Measurements from ENCODE around the gene TEX264.
A peak's percentile ranks its signal among the peaks of the same experiment; 100 is the strongest.

Gene TEX264

GRCh38 chr3:51662456-51662855 lies 8.6 kb upstream of the TEX264 start:
- DNase-seq (ENCODE audit: extremely low read depth, insufficient read length) = no peak
- H3K36me3 ChIP-seq (ENCODE audit: control insufficient read depth, insufficient read depth, low read length) = peaks cover 9% of the 10 kb centered on the region
- TF ChIP-seq, protein P1, sequence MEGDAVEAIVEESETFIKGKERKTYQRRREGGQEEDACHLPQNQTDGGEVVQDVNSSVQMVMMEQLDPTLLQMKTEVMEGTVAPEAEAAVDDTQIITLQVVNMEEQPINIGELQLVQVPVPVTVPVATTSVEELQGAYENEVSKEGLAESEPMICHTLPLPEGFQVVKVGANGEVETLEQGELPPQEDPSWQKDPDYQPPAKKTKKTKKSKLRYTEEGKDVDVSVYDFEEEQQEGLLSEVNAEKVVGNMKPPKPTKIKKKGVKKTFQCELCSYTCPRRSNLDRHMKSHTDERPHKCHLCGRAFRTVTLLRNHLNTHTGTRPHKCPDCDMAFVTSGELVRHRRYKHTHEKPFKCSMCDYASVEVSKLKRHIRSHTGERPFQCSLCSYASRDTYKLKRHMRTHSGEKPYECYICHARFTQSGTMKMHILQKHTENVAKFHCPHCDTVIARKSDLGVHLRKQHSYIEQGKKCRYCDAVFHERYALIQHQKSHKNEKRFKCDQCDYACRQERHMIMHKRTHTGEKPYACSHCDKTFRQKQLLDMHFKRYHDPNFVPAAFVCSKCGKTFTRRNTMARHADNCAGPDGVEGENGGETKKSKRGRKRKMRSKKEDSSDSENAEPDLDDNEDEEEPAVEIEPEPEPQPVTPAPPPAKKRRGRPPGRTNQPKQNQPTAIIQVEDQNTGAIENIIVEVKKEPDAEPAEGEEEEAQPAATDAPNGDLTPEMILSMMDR (IDR thresholded peaks at IDR 0.05; ENCODE audit: insufficient read depth, low read length, poor library complexity, severe bottlenecking) = no peak
- no peak overlapping the region for H3K4me3 ChIP-seq (replicated peaks; ENCODE audit: low read depth, low read length)
- H3K27me3 ChIP-seq (replicated peaks; ENCODE audit: control insufficient read depth, insufficient read depth, low read length) = no peaks in the 10 kb centered on the region

- no peak for DNase-seq (ENCODE audit: extremely low read depth, insufficient read length)
- Histone ChIP-seq H3K4me3 (replicated peaks; ENCODE audit: low read depth, low read length) (no peak overlapping the region), H3K27me3 (replicated peaks; ENCODE audit: control insufficient read depth, insufficient read depth, low read length) (no peaks in the 10 kb centered on the region), H3K36me3 (ENCODE audit: control insufficient read depth, insufficient read depth, low read length) (no peaks in the 10 kb centered on the region; the same call in none of the 2 replicates)
- TF ChIP-seq, protein P1 (IDR thresholded peaks at IDR 0.05; ENCODE audit: insufficient read depth, low read length, poor library complexity, severe bottlenecking) = no peak
These were observed 2.3 kb upstream of the TEX264 start for GRCh38 chr3:51668756-51669155.

- no peak overlapping the region for H3K4me3 ChIP-seq (replicated peaks; ENCODE audit: low read depth, low read length)
- DNase-seq (ENCODE audit: extremely low read depth, insufficient read length) = peak; percentile 72
- no peaks in the 10 kb centered on the region for H3K27me3 ChIP-seq (replicated peaks; ENCODE audit: control insufficient read depth, insufficient read depth, low read length)
- H3K36me3 ChIP-seq (ENCODE audit: control insufficient read depth, insufficient read depth, low read length) = peaks cover under 1% of the 10 kb centered on the region
- TF ChIP-seq, protein P1 (IDR thresholded peaks at IDR 0.05; ENCODE audit: insufficient read depth, low read length, poor library complexity, severe bottlenecking) = peak; percentile 98
These were observed 1.6 kb upstream of the TEX264 start for GRCh38 chr3:51669241-51670052.

DNA sequence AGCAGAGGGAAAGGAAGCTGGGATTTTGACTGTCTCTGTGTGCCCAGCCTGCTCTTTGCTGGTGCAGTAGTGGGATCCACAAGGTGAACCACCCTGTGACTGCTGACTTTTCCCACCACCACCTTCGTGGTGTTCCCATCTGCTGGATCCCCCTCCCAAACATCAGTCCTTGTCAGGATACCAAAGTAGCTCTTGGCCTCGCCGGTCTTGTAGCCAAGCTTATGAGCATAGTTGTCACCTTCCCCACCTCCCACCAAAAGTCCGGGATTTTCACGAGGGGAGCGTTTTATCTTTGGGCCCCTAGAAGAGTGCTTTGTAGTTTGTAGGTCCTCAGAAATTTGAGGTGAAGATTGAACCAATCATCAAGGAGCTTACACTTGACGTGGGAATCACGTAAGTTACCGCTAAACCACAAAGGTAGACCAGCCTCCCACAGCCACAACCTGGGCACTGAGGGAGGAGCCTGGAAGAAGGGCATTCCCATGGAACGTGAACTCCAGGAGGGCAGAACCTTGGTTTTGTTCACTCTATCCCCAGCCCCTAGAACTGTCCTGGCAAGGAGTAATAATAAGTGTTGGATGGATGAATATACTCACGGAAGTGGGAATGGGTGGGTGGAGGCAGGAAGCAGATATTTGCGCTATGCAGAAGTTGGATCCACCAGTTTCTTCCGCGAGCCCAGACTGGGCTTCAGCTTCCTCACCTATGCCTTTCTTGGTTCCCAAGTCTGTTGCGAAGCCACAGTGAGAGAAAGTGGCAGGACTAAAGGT lies 814 bp upstream of the TEX264 start:
- Histone ChIP-seq H3K27me3 (replicated peaks; ENCODE audit: control insufficient read depth, insufficient read depth, low read length) (no peaks in the 10 kb centered on the region), H3K36me3 (ENCODE audit: control insufficient read depth, insufficient read depth, low read length) (peaks cover 1% of the 10 kb centered on the region), H3K4me3 (replicated peaks; ENCODE audit: low read depth, low read length) (peak overlapping the region; percentile 63)
- TF ChIP-seq, protein P1 (IDR thresholded peaks at IDR 0.05; ENCODE audit: insufficient read depth, low read length, poor library complexity, severe bottlenecking) = no peak
- DNase-seq (ENCODE audit: extremely low read depth, insufficient read length) = no peak

DNA sequence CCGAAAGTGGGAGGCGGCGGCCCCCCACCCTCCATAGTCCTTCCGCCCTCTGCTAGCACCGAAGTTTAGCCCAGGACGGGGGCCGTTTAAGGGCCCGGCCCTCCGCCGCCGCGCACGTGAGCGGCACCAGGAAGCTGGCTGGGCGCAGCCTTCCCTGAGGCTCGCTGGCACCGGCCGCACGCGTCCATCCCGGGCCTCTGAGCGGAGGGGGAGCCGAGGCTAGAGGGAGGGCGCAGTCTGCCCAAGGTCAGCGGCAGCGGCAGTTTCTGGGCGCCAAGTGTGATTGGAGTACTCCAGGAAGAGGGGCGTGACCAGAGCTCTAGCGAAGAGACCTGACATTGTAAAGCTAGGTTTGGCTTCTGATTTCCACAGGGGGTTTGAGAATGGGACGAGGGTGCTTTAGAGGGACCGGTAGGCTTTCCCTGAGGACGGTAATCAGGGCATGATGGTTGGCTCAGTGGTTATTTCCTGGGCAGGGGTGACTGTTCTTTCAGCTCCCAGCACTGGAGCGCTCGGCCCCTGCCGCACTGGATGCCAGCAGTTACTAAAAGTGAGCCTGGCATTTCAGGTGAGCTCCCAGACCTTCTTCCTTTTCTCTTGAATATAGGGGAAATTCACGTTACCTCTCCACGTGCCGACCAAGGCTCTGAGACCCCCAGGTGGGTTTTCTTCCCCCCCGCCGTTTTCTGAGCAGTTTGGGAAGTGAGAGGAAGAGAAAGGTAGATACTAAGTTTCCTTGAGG lies 853 bp downstream of the TEX264 start:
- Histone ChIP-seq H3K36me3 (ENCODE audit: control insufficient read depth, insufficient read depth, low read length) (peaks cover 11% of the 10 kb centered on the region), H3K27me3 (replicated peaks; ENCODE audit: control insufficient read depth, insufficient read depth, low read length) (no peaks in the 10 kb centered on the region), H3K4me3 (replicated peaks; ENCODE audit: low read depth, low read length) (peak overlapping the region; percentile 86)
- peak; percentile 75 for DNase-seq (ENCODE audit: extremely low read depth, insufficient read length)
- TF ChIP-seq, protein P1 (IDR thresholded peaks at IDR 0.05; ENCODE audit: insufficient read depth, low read length, poor library complexity, severe bottlenecking) = no peak

Data from GM06990 (cell line).